HG02981 (cell line): ENCODE measurements around the gene MTFP1.

Source experiments
- ATAC-seq: cut with Tn5 transposase; IDR thresholded peaks from one replicate; pipeline ENCODE4 v1.9.1; 2021; ENCODE audit warnings: mild to moderate bottlenecking, moderate library complexity; ENCODE audit not compliant: unreplicated experiment

MTFP1 gene, protein sequence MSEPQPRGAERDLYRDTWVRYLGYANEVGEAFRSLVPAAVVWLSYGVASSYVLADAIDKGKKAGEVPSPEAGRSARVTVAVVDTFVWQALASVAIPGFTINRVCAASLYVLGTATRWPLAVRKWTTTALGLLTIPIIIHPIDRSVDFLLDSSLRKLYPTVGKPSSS

DNA sequence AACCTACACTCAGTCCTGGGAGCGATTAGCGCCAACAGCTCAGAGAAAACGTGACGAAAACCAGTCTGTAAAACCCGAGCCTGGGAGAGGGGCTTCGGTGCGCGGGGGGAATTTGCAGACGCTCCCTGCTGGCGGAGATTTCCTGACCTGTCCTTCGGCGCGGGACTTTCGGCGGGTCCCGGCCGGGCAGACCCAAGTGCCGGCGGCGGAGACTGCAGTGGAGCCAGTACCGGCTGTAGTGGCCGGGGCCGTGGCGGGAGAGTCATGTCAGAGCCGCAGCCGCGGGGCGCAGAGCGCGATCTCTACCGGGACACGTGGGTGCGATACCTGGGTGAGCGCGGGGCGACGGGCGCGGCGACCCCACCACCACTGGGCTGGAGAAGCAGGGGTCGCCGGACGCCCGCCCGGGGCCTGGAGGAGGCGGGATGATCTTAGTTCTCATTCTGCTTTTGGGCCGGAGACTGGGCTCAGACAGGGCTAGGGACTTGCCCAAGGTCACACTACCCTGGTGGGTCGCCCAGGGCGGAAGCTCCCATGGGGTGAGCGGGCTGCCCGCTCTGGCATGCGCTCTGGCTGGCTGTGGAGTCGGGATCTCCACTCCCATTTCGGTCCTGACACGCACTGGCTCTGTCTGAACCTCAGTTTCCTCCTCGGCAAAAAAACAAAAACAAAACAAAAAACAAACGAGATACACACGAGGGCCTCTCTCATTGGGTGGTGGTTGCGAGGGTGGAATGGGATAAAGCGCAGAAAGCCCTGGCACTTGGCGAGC is at the start of gene MTFP1:
TSS of gene MTFP1 (plus strand) at position 153 of the 772 bp plus-strand sequence. CDS start at position 265, 112 bp downstream.
- no peak for ATAC-seq

DNA sequence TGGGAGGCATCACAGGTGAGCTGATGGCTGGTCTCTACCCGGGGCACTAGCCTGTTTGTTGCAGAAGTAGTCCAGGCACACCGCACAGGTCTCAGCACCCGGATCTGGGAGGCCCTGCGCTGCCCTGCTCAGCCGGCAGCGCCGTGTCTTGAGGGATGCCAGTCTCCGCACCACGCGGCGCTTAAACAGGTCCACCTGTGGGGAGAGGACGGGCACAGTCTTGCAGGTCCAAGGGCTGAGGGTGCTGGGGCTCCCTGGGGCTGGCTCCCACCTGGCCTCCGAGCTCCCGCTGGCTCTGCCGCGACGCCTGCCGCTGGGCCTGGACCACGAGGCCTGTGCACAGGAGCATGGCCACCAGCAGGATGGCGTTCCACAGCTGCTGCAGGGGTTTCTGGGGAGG is 45.6 kb upstream of the MTFP1 start:
- ATAC-seq = no peak

DNA sequence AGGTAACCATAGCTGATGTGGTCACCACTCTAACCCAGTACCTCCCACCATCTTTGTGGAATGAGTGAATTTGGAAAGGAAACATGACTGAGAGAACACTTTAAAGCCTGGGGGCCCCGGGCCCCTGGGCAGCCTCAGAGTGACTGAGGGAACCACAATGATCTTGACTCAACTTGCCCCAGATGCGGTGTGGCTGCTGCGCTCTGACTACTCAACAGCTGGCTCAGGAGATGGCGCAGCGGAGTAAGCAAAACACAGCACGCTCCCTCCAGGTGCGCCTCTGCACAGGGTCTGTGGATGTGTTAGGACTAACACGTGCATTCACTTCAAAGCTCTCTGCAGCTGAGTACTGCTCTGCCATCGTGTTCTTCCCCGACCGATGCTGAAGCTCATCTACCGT is 44.3 kb upstream of the MTFP1 start:
- no peak for ATAC-seq

DNA sequence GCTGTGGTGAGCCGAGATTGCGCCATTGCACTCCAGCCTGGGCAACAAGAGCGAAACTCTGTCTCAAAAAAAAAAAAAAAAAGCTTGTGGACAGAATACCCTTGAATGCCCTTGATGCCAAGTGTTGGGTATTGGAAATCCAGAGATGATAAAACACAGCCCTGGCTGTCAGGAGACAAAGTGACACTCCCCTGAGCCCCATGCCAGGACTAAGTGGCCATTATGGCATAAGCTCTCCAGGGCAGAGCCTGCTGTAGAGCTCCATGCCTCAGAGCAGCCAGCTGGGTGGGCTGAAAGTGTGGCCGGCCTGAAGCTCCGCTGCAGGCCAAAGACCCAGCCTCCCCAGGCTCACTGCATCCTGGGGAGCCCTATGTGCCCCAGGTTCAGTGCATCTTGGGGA is 43.2 kb upstream of the MTFP1 start:
- no peak for ATAC-seq

DNA sequence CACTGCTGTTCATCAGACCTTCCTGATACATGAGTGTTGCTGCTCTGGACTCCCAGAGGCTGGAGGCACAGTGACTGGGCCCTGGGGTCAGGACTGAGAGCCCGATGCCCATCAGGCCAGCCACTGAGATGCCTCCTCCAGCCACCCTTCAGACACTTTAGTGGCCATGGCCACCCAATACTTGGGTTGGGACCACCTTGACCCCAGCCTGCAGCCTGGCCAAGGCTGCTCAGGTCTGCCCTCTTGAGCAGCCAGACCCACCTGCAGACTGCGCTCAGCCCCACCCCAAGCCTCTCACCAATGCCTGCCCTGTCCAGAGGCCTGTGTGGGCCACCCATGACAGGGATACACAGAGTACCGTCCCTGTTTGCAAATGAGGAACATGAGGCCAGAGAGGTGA is 42.5 kb upstream of the MTFP1 start:
- no peak for ATAC-seq

DNA sequence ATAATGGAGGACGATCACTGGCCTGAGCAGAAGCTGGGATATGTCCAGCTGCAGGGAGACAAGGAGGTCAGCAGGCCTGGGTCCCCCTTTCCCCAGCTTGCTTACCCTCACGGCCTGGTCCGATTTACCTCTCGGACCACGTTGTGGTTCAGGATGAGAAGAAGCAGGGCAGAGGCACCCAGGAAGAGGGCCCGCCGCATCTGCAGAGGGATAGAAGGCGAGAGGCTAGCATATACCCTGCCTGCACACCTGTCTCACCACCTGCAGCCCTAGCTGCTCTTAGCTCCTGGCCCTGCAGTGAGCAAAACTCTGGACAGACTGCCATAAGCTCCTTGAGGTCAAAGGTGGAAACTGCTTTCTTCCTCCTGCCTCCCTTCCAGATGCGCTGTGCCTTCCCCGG is 39.6 kb upstream of the MTFP1 start:
- no peak for ATAC-seq

DNA sequence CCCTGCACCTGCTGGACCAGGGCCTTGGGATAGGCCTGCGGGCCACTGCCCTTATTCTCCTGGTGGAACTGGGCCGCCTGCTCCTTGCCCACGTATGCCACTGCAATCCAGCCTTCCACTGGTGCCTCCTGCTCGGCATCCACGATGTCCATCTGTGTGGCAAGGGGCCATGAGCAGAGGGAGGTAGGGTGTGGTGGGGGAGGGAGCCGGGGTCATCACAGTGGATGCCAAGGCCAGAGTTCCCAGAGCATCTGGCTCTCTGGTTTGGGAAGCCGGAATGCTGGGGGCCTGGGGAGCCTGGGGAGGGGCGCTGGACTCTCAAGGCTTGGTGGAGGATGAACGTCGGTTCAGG is 39.0 kb upstream of the MTFP1 start:
- no peak for ATAC-seq

DNA sequence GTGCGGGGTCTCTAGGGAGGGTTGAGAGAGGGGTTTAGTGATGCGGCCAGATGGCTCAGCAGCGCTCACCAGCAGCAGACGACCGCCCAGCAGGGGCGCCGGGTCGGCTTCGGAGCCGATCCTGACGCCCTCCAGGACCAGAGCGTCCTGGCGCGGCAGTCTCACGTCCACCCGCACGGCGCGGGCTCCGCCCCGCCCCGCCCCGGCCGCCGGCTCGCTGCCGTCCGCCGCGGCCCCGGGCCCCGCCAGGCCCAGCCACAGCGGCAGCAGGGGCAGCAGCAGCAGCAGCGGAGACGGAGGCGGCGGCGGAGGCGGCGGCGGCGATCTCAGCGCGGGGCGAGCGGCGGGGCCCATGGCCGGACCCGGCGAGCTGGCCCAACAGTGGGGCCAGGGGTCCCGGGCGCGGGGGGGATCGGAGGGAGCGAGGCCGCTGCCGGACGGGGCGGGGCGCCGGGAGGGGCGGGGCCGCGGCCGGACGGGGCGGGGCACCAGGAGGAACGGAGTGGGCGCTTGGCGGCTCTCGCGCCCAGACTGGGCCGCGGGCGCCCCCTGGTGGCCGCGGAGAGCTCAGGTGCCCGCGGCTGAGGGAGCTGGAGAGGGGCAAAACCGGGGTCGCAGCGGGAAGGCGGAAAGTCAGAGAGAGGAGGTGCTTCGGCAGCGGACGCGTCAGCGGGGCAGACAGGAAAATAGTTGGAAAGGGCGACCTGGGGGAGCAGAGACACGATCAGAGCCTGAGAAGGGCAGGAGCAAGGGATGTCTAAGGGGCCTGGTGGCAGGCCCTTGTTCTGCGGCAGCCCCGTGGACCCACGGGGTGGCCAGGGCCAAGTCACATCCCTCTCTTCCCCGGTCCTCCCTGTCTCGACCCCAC is 38.4 kb upstream of the MTFP1 start, which contains the start of gene RNF215:
TSS of gene RNF215 (minus strand) at position 452 of the 868 bp plus-strand sequence. CDS start at position 354, 98 bp downstream.
- peak; percentile 71 for ATAC-seq

DNA sequence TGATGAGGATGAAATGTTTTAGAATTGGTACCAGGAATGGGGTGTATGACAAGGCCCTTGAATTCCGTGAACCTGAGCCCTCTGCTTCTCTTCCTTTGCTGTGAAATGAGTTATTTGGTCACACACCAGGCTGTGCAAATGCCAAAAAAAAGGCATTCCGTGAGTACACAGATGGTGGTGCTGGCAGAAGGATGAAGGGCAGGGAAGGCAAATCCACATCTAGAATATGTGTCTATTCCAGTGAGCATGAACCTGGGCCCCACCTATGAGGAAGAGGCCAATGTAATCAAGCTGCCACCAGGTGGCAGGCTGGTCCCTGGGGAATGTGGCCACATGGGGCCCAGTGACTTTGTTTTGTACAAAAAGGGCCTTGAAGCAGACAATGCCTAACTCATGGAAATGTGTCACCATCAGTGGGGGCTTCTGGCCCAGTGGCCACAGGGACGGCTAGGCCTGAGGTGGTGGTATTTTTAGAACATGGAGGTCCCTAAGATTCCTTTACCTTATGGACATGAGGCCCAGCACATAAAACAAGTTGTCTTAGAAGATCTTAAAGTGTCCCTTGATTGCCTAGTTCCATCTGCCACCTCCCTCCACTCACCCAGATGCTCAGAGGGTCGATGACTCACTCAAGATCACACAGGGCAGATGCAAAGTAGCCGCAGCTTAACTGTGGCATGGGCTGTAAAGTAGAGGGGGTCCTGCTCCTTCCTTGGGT is 34.4 kb upstream of the MTFP1 start:
- no peak for ATAC-seq

DNA sequence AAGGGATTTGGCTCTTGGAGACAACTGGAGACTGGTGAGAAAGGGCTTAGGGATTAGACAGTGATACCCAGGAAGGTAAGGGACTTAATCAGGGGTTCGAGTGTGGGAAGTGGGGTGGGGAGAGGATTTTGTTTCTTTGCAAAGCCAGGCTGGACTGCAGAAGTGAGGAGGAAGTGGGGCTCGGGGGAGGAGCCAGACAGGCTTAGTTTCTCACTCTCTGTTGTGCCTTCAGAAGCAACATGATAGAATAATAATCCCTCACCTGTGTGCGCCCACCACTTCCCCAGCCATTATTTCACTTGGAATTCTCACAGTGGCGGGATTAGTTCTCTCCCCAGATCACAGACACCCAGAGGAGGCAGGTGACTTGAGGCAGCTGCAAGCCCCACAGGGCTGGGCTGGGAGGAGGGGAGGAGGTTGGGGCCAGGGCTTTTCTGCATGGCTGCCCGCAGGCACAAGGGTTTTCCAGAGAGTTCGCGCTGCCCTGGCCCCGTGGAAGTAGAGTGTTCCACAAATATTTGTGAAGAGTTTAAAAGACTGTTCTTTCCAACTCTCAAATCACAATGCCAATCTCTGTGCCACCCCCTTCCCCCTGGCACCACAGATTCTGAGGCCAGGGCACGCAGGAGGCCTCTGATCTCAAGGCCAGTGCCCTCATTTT is 32.8 kb upstream of the MTFP1 start:
- no peak for ATAC-seq

DNA sequence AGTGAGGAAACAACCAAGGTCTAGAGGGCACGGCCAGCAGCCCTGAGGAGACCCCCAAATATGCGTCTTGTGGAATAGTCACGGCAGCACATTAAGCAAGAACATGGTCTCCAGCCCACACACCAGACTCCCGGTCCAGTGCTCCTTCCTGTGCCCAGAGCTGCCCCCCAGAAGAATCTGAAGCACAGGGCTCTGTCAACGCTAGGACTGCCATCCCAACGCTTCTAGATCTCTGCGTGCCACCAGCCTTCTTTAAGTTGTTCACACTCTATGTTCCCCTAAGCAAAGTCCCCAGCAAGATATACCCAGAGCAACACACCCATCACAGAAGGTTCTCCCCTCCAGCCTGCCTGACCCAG is 32.3 kb upstream of the MTFP1 start:
- no peak for ATAC-seq

DNA sequence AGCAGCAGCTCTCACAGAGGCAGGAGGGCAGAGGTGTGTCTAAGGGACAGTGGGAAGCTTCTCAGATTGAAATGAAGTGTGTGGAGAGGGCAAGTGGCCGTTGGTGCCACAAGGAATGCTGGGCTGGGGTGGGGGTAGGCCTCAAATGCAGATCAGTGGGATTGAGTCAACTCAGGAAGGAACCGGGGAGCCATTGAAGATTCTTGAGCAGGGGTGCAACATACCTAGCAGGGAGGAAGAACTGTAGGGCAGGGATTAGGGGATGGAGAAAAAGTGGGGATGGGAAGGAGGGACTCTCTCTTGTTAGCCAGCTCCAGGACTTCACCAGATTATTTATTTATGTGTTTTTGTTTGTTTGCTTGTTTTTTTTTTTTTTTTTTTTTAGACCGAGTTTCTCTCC is 31.7 kb upstream of the MTFP1 start:
- no peak for ATAC-seq

DNA sequence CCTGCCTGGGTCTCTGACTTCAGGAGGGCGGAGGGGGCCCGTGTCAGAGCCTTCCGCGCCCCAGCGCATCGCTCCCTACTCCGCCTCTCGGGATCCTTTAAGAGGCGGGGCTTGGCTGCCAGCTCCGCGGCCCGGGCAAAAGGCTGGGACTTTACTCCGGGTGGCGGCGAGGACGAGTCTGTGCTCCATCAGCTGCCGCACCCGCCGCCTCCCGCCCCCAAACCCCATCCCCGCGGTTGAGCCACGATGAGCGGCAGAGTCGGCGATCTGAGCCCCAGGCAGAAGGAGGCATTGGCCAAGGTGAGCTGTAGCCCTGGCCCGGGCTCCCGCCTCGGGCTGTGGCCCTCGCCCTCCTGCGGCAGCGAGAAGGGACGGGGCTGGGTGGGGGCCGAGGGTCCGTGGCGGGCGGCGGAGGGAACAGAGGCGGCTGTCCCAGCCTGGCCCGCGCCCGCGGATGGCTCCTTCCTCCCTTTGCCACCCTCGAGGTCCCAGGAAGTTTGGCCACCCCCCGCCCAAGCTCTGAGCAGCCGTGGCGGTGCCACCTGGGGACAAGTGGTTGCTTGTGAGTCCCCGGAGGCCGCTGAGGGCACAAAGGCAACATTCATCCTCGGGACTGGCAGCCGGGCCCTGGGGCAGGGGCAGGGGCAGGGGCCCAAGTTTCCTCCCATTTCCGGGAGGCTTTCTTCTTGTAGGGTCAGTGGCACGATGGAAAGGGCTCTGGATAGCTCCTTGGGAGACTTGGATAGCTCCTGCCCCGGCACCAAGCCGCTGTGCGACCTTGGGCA is 28.5 kb upstream of the MTFP1 start, which contains the start of gene SEC14L2:
TSS of gene SEC14L2 (plus strand) at position 148 of the 785 bp plus-strand sequence. CDS start at position 247, 99 bp downstream.
- ATAC-seq = no peak

DNA sequence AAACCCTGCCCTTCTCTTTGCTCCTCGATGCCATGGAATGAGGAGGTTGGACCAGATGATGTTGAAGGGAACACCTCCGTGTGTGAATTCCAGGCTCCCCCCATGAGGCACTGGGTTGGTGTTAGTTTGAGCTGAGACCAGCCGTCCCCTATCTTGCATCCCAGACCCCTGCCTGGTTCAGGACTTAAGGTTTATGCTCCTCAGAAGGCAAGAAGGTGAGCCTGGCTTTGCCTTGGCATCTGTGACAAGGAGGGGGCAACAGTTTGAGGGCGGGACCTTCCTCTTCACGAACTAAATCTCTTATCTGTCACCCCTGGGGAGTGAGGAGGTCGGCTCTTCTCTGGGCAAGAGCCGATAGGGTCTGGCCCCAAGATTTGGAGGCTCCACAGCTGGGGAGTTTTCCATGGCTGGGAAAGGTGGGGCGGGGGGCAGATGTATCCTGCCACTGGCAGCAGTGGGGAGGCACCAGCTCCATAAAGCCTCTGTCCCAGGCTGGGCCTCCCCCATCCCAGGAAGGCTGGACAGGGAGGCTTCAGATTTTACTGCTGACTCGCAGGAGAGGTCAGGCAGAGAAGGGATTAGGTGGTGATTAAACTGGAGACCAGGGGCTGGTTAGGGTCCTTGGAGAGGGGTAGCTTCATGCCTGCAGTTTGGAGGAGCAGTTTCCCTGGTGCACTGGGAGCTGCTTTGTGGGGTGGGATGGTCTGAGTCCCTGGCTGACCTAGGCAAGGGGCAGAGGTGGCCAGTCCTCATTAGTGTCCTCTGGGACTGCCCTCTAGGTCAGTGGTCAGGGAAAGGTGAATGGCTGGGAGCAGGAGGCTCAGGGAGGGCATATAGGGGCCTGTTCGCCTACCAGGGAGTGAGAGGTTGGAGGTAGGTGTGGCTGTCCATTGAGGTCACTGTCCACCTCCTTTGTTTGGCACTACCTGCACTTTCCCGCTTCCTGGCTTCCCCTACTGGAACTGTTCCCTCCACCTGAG is 27.6 kb upstream of the MTFP1 start:
- no peak for ATAC-seq

DNA sequence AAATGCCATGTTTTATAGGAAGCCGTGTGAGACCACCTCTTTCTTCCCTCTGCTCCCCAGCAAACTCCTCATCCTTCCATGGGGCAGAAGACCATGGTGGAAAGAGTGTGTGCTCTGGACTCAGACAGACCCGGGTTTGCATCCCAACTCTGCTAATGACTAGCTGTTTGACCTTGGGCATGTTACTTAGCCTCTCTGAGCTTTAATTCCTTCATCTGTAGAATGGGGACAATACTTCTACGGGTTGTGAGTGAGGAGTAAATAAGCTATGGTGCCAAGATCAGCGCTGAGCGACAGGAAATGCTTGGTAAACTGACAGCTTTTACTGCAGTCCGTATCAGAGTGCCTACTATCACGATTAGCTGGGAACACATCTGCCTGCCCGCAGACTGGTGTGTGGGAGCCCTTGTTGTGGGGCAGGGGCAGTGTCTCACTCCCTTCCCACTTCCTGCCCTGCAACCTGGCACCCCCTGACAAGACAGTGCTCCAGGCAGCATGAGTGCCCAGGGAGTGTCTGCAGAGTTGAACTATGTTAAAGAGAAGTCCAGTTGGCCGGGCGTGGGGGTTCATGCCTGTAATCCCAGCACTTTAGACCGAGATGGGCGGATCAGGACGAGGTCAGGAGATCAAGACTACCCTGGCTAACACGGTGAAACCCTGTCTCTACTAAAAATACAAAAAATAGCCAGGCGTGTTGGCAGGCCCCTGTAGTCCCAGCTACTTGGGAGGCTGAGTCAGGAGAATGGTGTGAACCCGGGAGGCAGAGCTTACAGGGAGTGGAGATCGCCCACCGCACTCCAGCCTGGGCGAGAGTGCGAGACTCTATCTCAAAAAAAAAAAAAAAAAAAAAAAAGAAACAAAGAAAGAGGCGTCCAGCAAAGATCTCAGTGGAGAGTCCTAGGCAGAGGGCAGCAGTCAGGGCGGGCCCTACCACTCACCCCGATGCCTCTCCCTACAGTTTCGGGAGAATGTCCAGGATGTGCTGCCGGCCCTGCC is 26.6 kb upstream of the MTFP1 start:
- ATAC-seq = no peak

DNA sequence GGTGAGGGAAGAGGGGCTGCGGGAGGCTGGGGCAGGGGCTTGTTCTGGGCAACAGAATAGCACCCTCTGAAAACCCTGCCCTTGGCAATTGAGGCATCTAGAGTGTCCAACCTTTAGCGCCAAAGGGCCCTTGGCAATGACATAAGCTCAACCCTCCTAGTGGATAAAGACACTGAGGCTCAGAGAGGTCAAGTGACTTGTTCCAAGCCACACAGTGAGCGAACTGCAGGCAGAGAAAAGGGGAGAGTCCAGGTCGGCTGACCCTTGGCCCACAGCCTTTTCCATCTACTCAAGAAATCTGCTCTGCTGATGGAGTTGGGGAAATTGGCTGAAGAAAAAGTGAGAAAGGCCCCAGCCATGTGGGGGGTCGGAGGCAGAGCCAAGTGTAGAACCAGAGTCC is 25.9 kb upstream of the MTFP1 start:
- ATAC-seq = no peak

DNA sequence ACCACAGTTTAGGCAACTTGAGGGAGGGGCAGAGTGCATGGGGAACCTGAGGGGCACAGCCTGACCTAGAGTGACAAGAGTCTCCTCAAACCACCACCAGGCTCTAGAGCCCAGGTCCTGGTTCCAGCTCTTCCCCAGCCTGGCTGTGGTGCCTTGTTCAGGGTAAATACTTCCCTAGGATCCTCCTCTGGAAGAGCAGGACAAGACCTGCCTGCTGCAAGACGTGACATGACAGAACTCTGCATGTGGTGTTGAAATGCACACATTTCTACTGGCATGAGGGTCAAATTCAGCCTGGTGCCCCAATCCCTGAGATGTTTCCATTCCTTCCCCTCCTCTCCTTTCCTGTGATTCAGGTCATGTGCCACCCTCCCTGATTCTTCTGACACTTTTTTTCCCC is 25.4 kb upstream of the MTFP1 start:
- no peak for ATAC-seq
